Astrocyte of the spinal cord (primary cell): Measurements from ENCODE around the gene CEP70.
"Not testable (repeated sequence)": the region's sequence is repeated elsewhere in the genome, so short reads cannot be mapped to it uniquely, and the experiment has no call there.

ENCODE experiments used
- DNase-seq: peaks from one replicate; pipeline ENCODE4 v3.0.0; 2011; ENCODE audit warnings: low read depth, low spot score
- H3K4me3 ChIP-seq: 2 replicates; pipeline ENCODE4 v1.5.1; 2011; ENCODE audit warnings: low read depth, mild to moderate bottlenecking, low read length, moderate library complexity
- in situ Hi-C: cut with HindIII; loops from 2 replicates; pipeline ENCODE4 v1.10.0; 2017; ENCODE audit warnings: low sequenced_read_pairs
- TF ChIP-seq, protein P1 (sequence below): IDR thresholded peaks from 2 replicates; pipeline ENCODE4 v1.5.1; 2012; ENCODE audit warnings: low read depth, mild to moderate bottlenecking, low read length, inconsistent platforms

Gene CEP70

DNA sequence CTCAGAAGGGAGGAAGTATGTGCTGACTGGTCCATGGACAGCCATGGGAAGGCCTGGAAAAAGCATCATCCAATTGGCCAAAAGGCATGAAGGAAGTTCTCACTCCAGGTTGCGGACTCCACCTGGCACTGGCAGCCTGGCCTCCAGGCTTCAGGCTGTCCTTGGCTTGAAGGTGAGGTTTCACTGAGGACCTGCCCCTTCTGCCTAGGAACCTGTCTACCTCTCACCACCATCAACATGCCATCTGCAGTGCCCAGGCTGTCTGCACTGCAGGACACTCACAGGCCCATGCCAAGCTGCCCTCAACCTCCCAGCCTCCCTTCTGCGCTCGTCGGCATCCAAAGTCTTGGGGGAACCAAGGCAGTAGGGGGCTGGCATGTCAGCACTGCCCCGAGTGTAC, 51.1 kb downstream of the CEP70 start:
- no peak overlapping the region for H3K4me3 ChIP-seq
- in situ Hi-C loops: no loop called here
- TF ChIP-seq, protein P1, sequence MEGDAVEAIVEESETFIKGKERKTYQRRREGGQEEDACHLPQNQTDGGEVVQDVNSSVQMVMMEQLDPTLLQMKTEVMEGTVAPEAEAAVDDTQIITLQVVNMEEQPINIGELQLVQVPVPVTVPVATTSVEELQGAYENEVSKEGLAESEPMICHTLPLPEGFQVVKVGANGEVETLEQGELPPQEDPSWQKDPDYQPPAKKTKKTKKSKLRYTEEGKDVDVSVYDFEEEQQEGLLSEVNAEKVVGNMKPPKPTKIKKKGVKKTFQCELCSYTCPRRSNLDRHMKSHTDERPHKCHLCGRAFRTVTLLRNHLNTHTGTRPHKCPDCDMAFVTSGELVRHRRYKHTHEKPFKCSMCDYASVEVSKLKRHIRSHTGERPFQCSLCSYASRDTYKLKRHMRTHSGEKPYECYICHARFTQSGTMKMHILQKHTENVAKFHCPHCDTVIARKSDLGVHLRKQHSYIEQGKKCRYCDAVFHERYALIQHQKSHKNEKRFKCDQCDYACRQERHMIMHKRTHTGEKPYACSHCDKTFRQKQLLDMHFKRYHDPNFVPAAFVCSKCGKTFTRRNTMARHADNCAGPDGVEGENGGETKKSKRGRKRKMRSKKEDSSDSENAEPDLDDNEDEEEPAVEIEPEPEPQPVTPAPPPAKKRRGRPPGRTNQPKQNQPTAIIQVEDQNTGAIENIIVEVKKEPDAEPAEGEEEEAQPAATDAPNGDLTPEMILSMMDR: no peak
- DNase-seq: no peak

DNA sequence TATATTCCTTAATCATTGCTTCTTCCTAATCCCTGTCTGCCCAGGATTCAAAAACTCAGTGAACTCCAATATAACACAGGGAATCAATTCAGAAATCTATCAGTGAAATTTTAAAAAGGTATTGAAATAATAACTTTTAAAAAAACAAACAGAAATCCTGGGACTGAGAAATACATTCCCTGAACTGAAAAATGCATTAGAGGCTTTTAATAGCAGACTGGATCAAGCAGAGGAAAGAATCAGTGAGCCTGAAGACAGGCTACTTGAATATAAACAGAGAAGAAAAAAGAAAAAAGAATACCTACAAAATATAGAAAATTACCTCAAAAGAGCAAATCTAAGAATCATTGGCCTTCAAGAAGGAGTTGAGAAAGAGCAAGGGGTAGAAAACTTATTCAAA, 54.7 kb downstream of the CEP70 start:
- TF ChIP-seq, protein P1: no peak
- DNase-seq: no peak
- in situ Hi-C loops: no loop called here
- H3K4me3 ChIP-seq: no peak overlapping the region

DNA sequence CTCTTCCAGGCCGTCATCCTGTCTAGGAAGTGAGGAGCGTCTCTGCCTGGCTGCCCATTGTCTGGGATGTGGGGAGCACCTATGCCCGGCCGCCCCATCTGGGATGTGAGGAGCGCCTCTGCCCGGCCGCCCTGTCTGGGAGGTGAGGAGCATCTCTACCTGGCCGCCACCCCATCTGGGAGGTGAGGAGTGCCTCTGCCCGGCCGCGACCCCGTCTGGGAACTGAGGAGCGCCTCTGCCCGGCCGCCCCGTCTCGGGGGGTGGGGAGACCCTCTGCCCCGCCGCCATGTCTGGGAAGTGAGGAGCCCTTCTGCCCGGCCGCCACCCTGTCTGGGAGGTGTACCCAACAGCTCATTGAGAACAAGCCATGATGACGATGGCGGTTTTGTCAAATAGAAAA, 72.6 kb downstream of the CEP70 start:
- in situ Hi-C loops, DNase-seq, H3K4me3 ChIP-seq: not testable (repeated sequence)

DNA sequence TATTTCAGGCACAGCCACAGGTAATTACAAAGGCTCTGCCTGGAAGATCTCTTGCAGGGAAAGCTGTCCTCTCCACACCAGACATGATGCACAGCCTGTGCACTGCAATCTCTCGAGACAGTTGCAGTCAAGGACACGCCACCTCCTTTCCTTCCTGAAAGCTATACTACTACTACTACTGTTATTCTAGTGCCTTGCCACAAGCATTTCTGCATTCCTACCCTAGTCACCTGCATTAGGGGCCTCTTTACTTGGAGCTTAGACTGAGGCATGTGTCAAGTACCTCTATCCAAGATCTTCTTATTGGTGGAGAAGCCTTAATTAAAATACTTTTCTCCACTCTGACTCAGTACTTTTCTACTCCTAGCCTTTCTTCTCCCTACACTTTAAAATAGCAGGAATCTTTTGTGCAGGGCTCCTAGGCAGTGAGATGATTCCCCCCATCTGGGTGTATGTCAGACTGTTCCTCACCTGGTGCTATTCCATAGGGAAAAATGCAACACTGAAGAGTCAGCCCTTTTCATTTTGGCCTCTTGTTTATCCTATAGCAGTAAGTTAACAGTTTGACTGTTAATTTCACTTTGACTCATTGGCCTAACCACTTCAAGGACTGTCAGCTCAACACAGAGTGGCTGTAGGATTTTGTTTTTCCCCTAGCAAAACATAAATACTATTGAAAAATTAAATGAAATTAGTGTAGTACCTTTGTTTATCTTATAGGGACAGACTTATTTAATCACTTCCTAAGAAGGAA, 80.8 kb downstream of the CEP70 start:
- DNase-seq: no peak

DNA sequence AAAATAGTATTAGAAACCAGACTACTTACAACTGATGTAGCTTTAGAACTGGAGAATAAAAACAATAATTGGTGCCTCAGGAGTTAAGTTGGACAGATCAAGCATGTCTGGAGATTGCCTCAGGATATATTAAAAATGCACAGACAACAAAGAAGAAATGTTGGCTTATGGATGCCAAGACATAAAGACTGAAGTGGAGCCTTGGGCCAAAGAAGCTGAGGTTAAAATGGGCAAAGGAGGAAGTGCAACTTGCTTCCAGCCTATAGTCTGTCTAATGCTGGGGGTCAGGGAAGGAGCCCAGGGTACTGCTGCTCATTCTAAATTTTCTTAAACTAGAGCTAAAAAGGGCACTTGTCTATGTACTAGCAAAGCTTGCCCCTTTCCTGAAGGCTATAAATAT, 82.1 kb downstream of the CEP70 start:
- H3K4me3 ChIP-seq: no peak overlapping the region
- TF ChIP-seq, protein P1: no peak
- in situ Hi-C loops: no loop called here
- no peak for DNase-seq

More for the DNA sequence above, 80.8 kb downstream of the CEP70 start:
- TF ChIP-seq, protein P1: no peak
- H3K4me3 ChIP-seq: no peak overlapping the region
- in situ Hi-C loops: no loop called here

DNA sequence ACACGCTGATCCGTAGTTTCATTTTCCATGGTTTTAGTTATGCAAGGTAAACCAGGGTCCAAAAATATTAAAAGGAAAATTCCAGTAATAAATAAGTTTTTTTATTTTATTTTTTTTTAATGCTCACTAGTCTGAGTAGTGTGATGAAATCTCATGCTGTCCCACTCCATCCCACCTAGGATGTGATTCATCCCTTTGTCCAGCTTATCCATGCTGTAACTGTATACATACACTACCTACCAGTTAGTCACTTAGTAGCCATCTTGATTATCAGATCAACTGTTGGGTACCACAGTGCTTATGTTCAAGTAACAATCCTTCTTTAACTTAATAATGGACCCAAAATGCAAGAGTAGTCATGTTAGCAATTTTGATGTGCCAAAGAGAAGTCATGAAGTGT, 84.5 kb downstream of the CEP70 start:
- DNase-seq: no peak
- in situ Hi-C loops: no loop called here
- TF ChIP-seq, protein P1: no peak
- no peak overlapping the region for H3K4me3 ChIP-seq

DNA sequence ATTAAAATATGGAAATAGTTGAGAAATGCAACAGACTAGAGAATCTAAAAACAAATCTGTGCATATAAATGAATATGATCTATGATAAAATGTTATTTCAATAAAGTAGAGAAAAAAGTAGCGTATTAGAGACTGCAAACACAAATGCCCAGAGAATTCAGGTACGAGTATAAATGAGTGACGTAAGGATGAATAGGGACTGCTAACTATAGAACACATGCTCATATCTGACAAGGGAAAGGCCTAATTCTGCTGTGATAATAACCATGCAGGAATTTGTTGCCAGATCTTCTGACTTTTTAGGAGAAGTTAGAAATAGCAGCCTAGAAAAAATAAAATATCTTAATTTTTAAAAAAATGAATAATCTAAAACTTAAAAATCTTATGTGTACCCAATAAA, 86.5 kb downstream of the CEP70 start:
- in situ Hi-C loops: no loop called here
- H3K4me3 ChIP-seq: no peak overlapping the region
- TF ChIP-seq, protein P1: no peak

More for the DNA sequence above, 86.5 kb downstream of the CEP70 start:
- DNase-seq: no peak
